HepG2 (cell line): ENCODE data around the gene CEBPB. TPM values are rescaled to one million over a fixed set of nuclear protein-coding genes. Genes with fewer than 3 reads are reported as not detected.

Experiments
- ARHGAP35 ChIP-seq: sonication (generic); formaldehyde crosslinking; IDR thresholded peaks from 2 replicates; pipeline ENCODE4 v1.9.0; 2022; ENCODE audit warnings: mild to moderate bottlenecking, inconsistent platforms, moderate library complexity, missing genetic modification reagents, borderline replicate concordance
- CAMTA2 ChIP-seq: sonication (generic); formaldehyde crosslinking; IDR thresholded peaks from 2 replicates; pipeline ENCODE4 v1.4.0; 2020; ENCODE audit warnings: mild to moderate bottlenecking, missing genetic modification reagents, borderline replicate concordance
- MAFF ChIP-seq: IDR thresholded peaks from 2 replicates; pipeline ENCODE4 v1.6.1; 2011; ENCODE audit warnings: low read depth, low read length, improper control_type of control experiment
- NFIC ChIP-seq: IDR thresholded peaks from 2 replicates; pipeline ENCODE4 v1.6.1; 2012; ENCODE audit warnings: mild to moderate bottlenecking, low read length, inconsistent platforms
- NFRKB ChIP-seq: fragments of 450-650 bp; IDR thresholded peaks from 2 replicates; pipeline ENCODE4 v1.6.1; 2017
- POLR2AphosphoS5 ChIP-seq: IDR thresholded peaks from 2 replicates; pipeline ENCODE4 v1.6.1; 2012; ENCODE audit warnings: low read depth, low read length
- SNAI1 ChIP-seq: sonication (generic); formaldehyde crosslinking; IDR thresholded peaks from 2 replicates; pipeline ENCODE4 v1.5.0; 2020; ENCODE audit warnings: mild to moderate bottlenecking, missing genetic modification reagents, borderline replicate concordance
- XRCC5 ChIP-seq: fragments of 200-400 bp; formaldehyde crosslinking; optimal IDR thresholded peaks from 2 replicates; pipeline ENCODE3; 2017; ENCODE audit warnings: mild to moderate bottlenecking, low read length
- ZNF329 ChIP-seq: sonication (generic); formaldehyde crosslinking; IDR thresholded peaks from 2 replicates; pipeline ENCODE4 v1.9.0; 2021; ENCODE audit warnings: low read depth, mild to moderate bottlenecking, missing genetic modification reagents
- ZNF335 ChIP-seq: sonication (generic); formaldehyde crosslinking; IDR thresholded peaks from 2 replicates; pipeline ENCODE4 v1.4.0; 2020; ENCODE audit warnings: missing genetic modification reagents
- polyA plus RNA-seq, 8 experiments: library from polyadenylated mRNA; depleted of rRNA in 3 of 8; stranded (reverse) in 7 of 8; unstranded in 1 of 8; fragments of >200 nt; fragmentation: Illumina TruSeq in 4 of 8; extraction: Trizol in 4 of 8; gene quantifications; 2 replicates each; pipeline versions ENCODE4 v1.2.1 to v1.2.3, GENCODE V29; 2011 to 2016; ENCODE audit warnings: low read depth in 4 of 8, missing spikeins in 1 of 8, mixed read lengths in 1 of 8; ENCODE audit not compliant: insufficient read depth in 1 of 8
- total RNA-seq, 5 experiments: library from RNA; depleted of rRNA; stranded (reverse); fragments of >200 nt; fragmentation: Illumina TruSeq; extraction: Trizol; gene quantifications; 2 replicates each; pipeline ENCODE4 v1.2.3, GENCODE V29; 2016; ENCODE audit warnings: low read depth in 1 of 5
- TF ChIP-seq, protein P1 (sequence below): sonication (generic); formaldehyde crosslinking; IDR thresholded peaks from 2 replicates; pipeline ENCODE4 v1.4.0; 2020; ENCODE audit warnings: mild to moderate bottlenecking, missing genetic modification reagents
- TF ChIP-seq, protein P2 (sequence below): sonication (generic); formaldehyde crosslinking; IDR thresholded peaks from 2 replicates; pipeline ENCODE4 v1.5.1; 2020; ENCODE audit warnings: missing genetic modification reagents, mild to moderate bottlenecking, borderline replicate concordance
- TF ChIP-seq, protein P3 (sequence below): sonication (generic); formaldehyde crosslinking; IDR thresholded peaks from 2 replicates; pipeline ENCODE4 v1.5.1; 2020; ENCODE audit warnings: missing genetic modification reagents, mild to moderate bottlenecking, borderline replicate concordance
- TF ChIP-seq, protein P4 (sequence below): IDR thresholded peaks from 2 replicates; pipeline ENCODE4 v1.4.0; 2020; ENCODE audit warnings: mild to moderate bottlenecking, missing genetic modification reagents
- TF ChIP-seq, protein P5 (sequence below): sonication (generic); formaldehyde crosslinking; IDR thresholded peaks from 2 replicates; pipeline ENCODE4 v1.4.0; 2020; ENCODE audit warnings: missing genetic modification reagents

The CEBPB gene
- total and polyA plus RNA-seq, 2 of the 13 experiments (the other 11 are each of a cell fraction or from before 2014, with no cell fraction given) = 18.5 to 28.2 TPM

DNA sequence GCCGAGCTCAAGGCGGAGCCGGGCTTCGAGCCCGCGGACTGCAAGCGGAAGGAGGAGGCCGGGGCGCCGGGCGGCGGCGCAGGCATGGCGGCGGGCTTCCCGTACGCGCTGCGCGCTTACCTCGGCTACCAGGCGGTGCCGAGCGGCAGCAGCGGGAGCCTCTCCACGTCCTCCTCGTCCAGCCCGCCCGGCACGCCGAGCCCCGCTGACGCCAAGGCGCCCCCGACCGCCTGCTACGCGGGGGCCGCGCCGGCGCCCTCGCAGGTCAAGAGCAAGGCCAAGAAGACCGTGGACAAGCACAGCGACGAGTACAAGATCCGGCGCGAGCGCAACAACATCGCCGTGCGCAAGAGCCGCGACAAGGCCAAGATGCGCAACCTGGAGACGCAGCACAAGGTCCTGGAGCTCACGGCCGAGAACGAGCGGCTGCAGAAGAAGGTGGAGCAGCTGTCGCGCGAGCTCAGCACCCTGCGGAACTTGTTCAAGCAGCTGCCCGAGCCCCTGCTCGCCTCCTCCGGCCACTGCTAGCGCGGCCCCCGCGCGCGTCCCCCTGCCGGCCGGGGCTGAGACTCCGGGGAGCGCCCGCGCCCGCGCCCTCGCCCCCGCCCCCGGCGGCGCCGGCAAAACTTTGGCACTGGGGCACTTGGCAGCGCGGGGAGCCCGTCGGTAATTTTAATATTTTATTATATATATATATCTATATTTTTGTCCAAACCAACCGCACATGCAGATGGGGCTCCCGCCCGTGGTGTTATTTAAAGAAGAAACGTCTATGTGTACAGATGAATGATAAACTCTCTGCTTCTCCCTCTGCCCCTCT lies 1.1 kb downstream of the CEBPB start (continued):
- TF ChIP-seq, protein P1, sequence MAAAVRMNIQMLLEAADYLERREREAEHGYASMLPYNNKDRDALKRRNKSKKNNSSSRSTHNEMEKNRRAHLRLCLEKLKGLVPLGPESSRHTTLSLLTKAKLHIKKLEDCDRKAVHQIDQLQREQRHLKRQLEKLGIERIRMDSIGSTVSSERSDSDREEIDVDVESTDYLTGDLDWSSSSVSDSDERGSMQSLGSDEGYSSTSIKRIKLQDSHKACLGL (CRISPR knock-in tag) = peak; percentile 61
- TF ChIP-seq MAFF = no peak
- peak; percentile 34; the same call in 1 of the 2 replicates for TF ChIP-seq ZNF329 (CRISPR knock-in tag)
- TF ChIP-seq SNAI1 (CRISPR knock-in tag) = no peak
- TF ChIP-seq, protein P2, sequence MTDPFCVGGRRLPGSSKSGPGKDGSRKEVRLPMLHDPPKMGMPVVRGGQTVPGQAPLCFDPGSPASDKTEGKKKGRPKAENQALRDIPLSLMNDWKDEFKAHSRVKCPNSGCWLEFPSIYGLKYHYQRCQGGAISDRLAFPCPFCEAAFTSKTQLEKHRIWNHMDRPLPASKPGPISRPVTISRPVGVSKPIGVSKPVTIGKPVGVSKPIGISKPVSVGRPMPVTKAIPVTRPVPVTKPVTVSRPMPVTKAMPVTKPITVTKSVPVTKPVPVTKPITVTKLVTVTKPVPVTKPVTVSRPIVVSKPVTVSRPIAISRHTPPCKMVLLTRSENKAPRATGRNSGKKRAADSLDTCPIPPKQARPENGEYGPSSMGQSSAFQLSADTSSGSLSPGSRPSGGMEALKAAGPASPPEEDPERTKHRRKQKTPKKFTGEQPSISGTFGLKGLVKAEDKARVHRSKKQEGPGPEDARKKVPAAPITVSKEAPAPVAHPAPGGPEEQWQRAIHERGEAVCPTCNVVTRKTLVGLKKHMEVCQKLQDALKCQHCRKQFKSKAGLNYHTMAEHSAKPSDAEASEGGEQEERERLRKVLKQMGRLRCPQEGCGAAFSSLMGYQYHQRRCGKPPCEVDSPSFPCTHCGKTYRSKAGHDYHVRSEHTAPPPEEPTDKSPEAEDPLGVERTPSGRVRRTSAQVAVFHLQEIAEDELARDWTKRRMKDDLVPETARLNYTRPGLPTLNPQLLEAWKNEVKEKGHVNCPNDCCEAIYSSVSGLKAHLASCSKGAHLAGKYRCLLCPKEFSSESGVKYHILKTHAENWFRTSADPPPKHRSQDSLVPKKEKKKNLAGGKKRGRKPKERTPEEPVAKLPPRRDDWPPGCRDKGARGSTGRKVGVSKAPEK (CRISPR knock-in tag) = 0 out of 2 replicates have a peak, but pooled peaks have one; percentile 38
- no peak for TF ChIP-seq POLR2AphosphoS5
- no peak for TF ChIP-seq NFIC
- TF ChIP-seq ARHGAP35 (CRISPR knock-in tag) = peak; percentile 93; the same call in 1 of the 2 replicates
- TF ChIP-seq, protein P3, sequence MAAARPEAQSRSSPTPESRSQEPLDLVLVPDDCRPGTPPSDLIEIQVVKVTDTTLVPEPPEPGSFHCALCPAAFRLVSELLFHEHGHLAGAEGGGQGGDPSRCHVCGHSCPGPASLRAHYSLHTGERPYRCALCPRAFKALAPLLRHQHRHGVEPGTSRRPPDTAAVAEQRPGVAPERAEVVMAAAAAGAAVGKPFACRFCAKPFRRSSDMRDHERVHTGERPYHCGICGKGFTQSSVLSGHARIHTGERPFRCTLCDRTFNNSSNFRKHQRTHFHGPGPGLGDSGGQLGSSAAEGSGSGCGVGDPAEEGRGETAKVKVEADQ (CRISPR knock-in tag) = peak; percentile 97; the same call in 1 of the 2 replicates
- no peak for TF ChIP-seq CAMTA2 (CRISPR knock-in tag)
- TF ChIP-seq, protein P4, sequence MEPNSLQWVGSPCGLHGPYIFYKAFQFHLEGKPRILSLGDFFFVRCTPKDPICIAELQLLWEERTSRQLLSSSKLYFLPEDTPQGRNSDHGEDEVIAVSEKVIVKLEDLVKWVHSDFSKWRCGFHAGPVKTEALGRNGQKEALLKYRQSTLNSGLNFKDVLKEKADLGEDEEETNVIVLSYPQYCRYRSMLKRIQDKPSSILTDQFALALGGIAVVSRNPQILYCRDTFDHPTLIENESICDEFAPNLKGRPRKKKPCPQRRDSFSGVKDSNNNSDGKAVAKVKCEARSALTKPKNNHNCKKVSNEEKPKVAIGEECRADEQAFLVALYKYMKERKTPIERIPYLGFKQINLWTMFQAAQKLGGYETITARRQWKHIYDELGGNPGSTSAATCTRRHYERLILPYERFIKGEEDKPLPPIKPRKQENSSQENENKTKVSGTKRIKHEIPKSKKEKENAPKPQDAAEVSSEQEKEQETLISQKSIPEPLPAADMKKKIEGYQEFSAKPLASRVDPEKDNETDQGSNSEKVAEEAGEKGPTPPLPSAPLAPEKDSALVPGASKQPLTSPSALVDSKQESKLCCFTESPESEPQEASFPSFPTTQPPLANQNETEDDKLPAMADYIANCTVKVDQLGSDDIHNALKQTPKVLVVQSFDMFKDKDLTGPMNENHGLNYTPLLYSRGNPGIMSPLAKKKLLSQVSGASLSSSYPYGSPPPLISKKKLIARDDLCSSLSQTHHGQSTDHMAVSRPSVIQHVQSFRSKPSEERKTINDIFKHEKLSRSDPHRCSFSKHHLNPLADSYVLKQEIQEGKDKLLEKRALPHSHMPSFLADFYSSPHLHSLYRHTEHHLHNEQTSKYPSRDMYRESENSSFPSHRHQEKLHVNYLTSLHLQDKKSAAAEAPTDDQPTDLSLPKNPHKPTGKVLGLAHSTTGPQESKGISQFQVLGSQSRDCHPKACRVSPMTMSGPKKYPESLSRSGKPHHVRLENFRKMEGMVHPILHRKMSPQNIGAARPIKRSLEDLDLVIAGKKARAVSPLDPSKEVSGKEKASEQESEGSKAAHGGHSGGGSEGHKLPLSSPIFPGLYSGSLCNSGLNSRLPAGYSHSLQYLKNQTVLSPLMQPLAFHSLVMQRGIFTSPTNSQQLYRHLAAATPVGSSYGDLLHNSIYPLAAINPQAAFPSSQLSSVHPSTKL = no peak
- peak; percentile 54 for TF ChIP-seq XRCC5
- TF ChIP-seq, protein P5, sequence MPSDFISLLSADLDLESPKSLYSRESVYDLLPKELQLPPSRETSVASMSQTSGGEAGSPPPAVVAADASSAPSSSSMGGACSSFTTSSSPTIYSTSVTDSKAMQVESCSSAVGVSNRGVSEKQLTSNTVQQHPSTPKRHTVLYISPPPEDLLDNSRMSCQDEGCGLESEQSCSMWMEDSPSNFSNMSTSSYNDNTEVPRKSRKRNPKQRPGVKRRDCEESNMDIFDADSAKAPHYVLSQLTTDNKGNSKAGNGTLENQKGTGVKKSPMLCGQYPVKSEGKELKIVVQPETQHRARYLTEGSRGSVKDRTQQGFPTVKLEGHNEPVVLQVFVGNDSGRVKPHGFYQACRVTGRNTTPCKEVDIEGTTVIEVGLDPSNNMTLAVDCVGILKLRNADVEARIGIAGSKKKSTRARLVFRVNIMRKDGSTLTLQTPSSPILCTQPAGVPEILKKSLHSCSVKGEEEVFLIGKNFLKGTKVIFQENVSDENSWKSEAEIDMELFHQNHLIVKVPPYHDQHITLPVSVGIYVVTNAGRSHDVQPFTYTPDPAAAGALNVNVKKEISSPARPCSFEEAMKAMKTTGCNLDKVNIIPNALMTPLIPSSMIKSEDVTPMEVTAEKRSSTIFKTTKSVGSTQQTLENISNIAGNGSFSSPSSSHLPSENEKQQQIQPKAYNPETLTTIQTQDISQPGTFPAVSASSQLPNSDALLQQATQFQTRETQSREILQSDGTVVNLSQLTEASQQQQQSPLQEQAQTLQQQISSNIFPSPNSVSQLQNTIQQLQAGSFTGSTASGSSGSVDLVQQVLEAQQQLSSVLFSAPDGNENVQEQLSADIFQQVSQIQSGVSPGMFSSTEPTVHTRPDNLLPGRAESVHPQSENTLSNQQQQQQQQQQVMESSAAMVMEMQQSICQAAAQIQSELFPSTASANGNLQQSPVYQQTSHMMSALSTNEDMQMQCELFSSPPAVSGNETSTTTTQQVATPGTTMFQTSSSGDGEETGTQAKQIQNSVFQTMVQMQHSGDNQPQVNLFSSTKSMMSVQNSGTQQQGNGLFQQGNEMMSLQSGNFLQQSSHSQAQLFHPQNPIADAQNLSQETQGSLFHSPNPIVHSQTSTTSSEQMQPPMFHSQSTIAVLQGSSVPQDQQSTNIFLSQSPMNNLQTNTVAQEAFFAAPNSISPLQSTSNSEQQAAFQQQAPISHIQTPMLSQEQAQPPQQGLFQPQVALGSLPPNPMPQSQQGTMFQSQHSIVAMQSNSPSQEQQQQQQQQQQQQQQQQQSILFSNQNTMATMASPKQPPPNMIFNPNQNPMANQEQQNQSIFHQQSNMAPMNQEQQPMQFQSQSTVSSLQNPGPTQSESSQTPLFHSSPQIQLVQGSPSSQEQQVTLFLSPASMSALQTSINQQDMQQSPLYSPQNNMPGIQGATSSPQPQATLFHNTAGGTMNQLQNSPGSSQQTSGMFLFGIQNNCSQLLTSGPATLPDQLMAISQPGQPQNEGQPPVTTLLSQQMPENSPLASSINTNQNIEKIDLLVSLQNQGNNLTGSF (CRISPR knock-in tag) = 0 out of 2 replicates have a peak, but pooled peaks have one; percentile 43
- no peak for TF ChIP-seq ZNF335 (CRISPR knock-in tag)
- no peak for TF ChIP-seq NFRKB
